Neural cell (in vitro differentiated cells): ENCODE results near the gene PUM1.

ENCODE experiments used
- EP300 ChIP-seq: fragments of 450-650 bp; conservative IDR thresholded peaks from 2 replicates; pipeline ENCODE4 v1.6.1; 2014; ENCODE audit warnings: antibody characterized with exemption, mild to moderate bottlenecking, moderate library complexity; ENCODE audit not compliant: poor library complexity, severe bottlenecking
- EZH2 ChIP-seq: fragments of 200-600, 300-800 bp; shearing (Covaris generic), sonication (generic); IDR thresholded peaks from 2 replicates; pipeline ENCODE4 v1.6.1; 2014; ENCODE audit warnings: antibody characterized with exemption, low read length, borderline replicate concordance, mild to moderate bottlenecking; ENCODE audit not compliant: insufficient read depth, poor library complexity, severe bottlenecking
- MXI1 ChIP-seq: fragments of 450-650 bp; conservative IDR thresholded peaks from 2 replicates; pipeline ENCODE4 v1.6.1; 2014; ENCODE audit warnings: antibody characterized with exemption, mild to moderate bottlenecking; ENCODE audit not compliant: poor library complexity, severe bottlenecking
- POLR2AphosphoS5 ChIP-seq: IDR thresholded peaks from 2 replicates; pipeline ENCODE4 v1.6.1; 2012
- RAD21 ChIP-seq: fragments of 450-650 bp; conservative IDR thresholded peaks from 2 replicates; pipeline ENCODE4 v1.6.1; 2014; ENCODE audit warnings: antibody characterized with exemption, mild to moderate bottlenecking, moderate library complexity
- SMC3 ChIP-seq: fragments of 450-650 bp; conservative IDR thresholded peaks from 2 replicates; pipeline ENCODE4 v1.6.1; 2014; ENCODE audit warnings: antibody characterized with exemption, mild to moderate bottlenecking, moderate library complexity; ENCODE audit not compliant: poor library complexity
- TAF1 ChIP-seq: IDR thresholded peaks from 2 replicates; pipeline ENCODE4 v1.6.1; 2012; ENCODE audit warnings: low read depth
- TF ChIP-seq, protein P1 (sequence below): fragments of 450-650 bp; IDR thresholded peaks from 2 replicates; pipeline ENCODE4 v1.5.1; 2014; ENCODE audit warnings: antibody characterized with exemption, mild to moderate bottlenecking, moderate library complexity; ENCODE audit not compliant: poor library complexity, severe bottlenecking
- TF ChIP-seq, protein P2 (sequence below): IDR thresholded peaks from 2 replicates; pipeline ENCODE4 v1.6.1; 2012; ENCODE audit warnings: borderline replicate concordance

DNA sequence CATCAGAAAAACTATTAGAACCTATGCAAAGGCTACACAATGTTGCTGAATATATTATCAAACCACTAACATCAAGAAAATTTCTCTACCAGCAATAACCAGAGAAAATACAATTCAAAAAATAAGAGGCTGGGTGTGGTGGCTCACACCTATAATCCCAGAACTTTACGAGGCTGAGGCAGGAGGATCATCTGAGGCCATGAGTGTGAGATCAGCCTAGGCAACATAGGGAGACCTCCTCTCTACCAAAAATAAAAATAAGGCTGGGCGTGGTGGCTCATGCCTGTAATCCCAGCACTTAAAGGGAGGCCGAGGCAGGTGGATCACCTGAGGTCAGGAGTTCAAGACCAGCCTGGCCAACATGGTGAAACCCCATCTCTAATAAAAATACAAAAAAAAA lies 16.9 kb upstream of the PUM1 start:
- TF ChIP-seq, protein P1, sequence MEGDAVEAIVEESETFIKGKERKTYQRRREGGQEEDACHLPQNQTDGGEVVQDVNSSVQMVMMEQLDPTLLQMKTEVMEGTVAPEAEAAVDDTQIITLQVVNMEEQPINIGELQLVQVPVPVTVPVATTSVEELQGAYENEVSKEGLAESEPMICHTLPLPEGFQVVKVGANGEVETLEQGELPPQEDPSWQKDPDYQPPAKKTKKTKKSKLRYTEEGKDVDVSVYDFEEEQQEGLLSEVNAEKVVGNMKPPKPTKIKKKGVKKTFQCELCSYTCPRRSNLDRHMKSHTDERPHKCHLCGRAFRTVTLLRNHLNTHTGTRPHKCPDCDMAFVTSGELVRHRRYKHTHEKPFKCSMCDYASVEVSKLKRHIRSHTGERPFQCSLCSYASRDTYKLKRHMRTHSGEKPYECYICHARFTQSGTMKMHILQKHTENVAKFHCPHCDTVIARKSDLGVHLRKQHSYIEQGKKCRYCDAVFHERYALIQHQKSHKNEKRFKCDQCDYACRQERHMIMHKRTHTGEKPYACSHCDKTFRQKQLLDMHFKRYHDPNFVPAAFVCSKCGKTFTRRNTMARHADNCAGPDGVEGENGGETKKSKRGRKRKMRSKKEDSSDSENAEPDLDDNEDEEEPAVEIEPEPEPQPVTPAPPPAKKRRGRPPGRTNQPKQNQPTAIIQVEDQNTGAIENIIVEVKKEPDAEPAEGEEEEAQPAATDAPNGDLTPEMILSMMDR, result no peak
- TF ChIP-seq EZH2, result no peak
- no peak for TF ChIP-seq RAD21
- no peak for TF ChIP-seq POLR2AphosphoS5
- no peak for TF ChIP-seq MXI1
- no peak for TF ChIP-seq EP300
- no peak for TF ChIP-seq SMC3
- TF ChIP-seq TAF1, result no peak
- TF ChIP-seq, protein P2, sequence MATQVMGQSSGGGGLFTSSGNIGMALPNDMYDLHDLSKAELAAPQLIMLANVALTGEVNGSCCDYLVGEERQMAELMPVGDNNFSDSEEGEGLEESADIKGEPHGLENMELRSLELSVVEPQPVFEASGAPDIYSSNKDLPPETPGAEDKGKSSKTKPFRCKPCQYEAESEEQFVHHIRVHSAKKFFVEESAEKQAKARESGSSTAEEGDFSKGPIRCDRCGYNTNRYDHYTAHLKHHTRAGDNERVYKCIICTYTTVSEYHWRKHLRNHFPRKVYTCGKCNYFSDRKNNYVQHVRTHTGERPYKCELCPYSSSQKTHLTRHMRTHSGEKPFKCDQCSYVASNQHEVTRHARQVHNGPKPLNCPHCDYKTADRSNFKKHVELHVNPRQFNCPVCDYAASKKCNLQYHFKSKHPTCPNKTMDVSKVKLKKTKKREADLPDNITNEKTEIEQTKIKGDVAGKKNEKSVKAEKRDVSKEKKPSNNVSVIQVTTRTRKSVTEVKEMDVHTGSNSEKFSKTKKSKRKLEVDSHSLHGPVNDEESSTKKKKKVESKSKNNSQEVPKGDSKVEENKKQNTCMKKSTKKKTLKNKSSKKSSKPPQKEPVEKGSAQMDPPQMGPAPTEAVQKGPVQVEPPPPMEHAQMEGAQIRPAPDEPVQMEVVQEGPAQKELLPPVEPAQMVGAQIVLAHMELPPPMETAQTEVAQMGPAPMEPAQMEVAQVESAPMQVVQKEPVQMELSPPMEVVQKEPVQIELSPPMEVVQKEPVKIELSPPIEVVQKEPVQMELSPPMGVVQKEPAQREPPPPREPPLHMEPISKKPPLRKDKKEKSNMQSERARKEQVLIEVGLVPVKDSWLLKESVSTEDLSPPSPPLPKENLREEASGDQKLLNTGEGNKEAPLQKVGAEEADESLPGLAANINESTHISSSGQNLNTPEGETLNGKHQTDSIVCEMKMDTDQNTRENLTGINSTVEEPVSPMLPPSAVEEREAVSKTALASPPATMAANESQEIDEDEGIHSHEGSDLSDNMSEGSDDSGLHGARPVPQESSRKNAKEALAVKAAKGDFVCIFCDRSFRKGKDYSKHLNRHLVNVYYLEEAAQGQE, result no peak
